ENCODE measurements around the gene PRR14L.
"Not testable (repeated sequence)": the region's sequence is repeated elsewhere in the genome, so short reads cannot be mapped to it uniquely, and the experiment has no call there.

PRR14L gene

DNA sequence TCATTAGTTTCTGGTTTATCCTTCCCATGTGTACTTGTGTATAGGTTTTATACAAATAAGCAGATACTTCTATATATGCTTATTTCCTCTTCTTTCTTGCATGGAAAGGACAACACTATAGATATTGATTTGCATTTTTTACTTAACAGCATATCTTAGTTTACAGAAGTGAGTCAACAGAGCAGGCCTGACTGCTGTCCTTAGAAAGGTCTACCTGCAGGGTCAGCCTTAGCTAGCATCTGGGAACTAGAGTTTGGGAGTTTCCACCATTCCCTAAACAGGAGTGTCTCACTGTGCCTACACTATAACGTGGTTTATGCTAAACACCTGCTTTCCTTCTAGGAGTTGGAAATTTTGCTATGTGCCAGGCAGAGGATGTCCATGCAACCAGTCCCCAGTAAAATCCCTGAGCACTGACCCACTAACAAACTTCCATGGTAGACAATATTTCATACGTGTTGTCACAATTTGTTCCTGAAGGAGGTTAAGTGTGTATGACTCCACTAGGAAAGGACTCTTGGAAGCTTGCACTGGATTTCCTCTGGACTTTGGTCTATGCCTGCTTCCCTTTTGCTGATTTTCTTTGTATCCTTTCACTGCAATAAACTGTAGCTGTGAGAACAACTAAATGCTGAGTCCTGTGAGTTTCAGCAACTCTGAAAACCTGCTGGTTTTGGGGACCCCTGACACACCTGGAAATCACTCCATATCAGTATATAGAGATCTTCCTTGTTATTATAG, 17.7 kb downstream of the PRR14L start:
- no peak for DNase-seq (ENCODE audit: low spot score in 2 of 2)
- Histone ChIP-seq H3K4me3 (no peak overlapping the region), H3K4me1 (no peaks in the 10 kb centered on the region), H3K27me3 (ENCODE audit: low read depth) (no peaks in the 10 kb centered on the region), H3K9me3 (no peaks in the 10 kb centered on the region), H3K36me3 (replicated peaks) (peaks cover 13% of the 10 kb centered on the region)
- in situ Hi-C loops (cut with MboI; ENCODE audit: low sequenced_read_pairs): no loop called here

DNA sequence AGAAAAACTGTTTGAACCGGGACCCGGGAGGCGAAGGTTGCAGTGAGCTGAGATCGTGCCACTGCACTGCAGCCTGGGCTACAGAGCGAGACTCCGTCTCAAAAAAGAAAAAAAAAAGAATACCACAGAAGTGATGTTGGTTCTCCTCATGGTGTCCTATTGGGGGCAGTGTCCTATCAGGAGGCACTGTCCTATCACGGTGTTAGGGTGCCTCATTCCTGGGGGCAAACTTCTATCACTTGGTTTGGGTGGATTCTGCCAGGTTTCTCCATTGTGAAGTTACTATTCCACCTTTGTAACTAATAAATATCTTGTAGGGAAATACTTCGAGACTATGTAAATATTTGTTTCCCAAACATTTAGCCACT, 19.6 kb downstream of the PRR14L start:
- no peaks in the 10 kb centered on the region for H3K9me3 ChIP-seq

DNA sequence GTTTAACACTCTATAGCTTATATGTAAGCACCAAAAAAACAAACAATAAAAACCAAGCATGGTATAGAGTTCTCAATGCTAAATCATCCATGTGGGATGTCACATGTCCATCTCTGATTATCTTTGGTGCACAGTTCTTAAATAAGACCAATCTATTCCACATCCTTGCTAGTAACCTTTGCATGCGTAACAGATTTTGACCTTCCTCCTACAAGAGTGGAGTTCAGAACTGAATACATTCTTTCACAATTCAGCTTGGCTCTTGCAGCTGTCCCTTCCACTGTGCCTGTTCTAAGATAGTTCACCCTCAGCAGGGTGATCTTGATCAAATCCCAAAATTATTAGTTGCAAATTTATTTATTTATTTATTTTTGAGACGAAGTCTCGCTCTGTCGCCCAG, 21.1 kb downstream of the PRR14L start:
- H3K9me3 ChIP-seq: no peaks in the 10 kb centered on the region
- peaks cover 18% of the 10 kb centered on the region for H3K36me3 ChIP-seq (replicated peaks)
- in situ Hi-C loops (cut with MboI; ENCODE audit: low sequenced_read_pairs): no loop called here
- DNase-seq (ENCODE audit: low spot score in 2 of 2): no peak
- H3K4me3 ChIP-seq: no peak overlapping the region
- H3K27me3 ChIP-seq (ENCODE audit: low read depth): no peaks in the 10 kb centered on the region
- H3K4me1 ChIP-seq: no peaks in the 10 kb centered on the region

More for the DNA sequence above, 19.6 kb downstream of the PRR14L start:
- Histone ChIP-seq H3K36me3 (replicated peaks) (peaks cover 14% of the 10 kb centered on the region), H3K27me3 (ENCODE audit: low read depth) (no peaks in the 10 kb centered on the region), H3K4me3 (no peak overlapping the region), H3K4me1 (no peaks in the 10 kb centered on the region)
- in situ Hi-C loops (cut with MboI; ENCODE audit: low sequenced_read_pairs): no loop called here
- DNase-seq (ENCODE audit: low spot score in 2 of 2): no peak

DNA sequence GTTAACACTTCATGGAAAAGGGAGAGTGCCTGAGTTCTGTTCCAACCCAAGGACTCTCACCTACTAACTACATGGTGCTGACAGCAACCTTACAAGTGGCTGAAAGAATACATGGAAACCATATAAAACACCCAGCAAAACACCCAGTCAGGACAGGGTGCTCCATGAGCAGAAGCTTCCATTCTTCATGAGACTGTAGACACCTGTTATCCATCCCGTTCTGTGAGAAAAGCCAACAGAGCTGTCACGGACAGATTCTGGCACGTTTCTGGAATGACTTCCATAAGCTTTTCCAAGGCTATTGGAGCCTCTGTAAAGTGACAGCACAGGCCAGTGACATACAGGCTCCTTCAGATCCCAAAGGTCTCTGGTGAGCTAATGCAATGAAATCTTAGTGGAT, 23.2 kb downstream of the PRR14L start:
- Histone ChIP-seq H3K36me3 (replicated peaks) (peaks cover 20% of the 10 kb centered on the region; the same call in 1 of the 2 replicates), H3K4me1 (no peaks in the 10 kb centered on the region), H3K9me3 (no peaks in the 10 kb centered on the region), H3K4me3 (no peak overlapping the region), H3K27me3 (ENCODE audit: low read depth) (no peaks in the 10 kb centered on the region)
- in situ Hi-C loops (cut with MboI; ENCODE audit: low sequenced_read_pairs): no loop called here
- DNase-seq (ENCODE audit: low spot score in 2 of 2): no peak

DNA sequence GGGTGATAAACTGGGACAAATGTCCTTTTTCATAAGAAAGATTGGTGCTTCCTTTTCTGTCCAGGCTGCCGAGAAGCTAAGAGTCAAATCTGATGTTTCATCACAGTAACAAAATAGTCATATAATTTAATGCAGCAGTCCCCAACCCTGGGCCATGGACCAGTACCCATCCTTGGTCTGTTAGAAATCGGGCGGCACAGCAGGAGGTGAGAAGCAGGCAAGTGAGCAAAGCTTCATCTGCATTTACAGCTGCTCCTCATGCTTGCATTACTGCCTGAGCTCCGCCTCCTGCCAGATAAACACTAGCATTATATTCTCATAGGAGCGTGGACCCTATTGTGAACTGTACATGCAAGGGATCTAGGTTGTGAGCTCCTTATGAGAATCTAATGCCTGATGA, 26.2 kb downstream of the PRR14L start:
- in situ Hi-C loops (cut with MboI; ENCODE audit: low sequenced_read_pairs): no loop called here
- Histone ChIP-seq H3K27me3 (ENCODE audit: low read depth) (no peaks in the 10 kb centered on the region), H3K9me3 (no peaks in the 10 kb centered on the region), H3K4me1 (no peaks in the 10 kb centered on the region), H3K36me3 (replicated peaks) (peaks cover 30% of the 10 kb centered on the region), H3K4me3 (no peak overlapping the region)
- no peak for DNase-seq (ENCODE audit: low spot score in 2 of 2)

DNA sequence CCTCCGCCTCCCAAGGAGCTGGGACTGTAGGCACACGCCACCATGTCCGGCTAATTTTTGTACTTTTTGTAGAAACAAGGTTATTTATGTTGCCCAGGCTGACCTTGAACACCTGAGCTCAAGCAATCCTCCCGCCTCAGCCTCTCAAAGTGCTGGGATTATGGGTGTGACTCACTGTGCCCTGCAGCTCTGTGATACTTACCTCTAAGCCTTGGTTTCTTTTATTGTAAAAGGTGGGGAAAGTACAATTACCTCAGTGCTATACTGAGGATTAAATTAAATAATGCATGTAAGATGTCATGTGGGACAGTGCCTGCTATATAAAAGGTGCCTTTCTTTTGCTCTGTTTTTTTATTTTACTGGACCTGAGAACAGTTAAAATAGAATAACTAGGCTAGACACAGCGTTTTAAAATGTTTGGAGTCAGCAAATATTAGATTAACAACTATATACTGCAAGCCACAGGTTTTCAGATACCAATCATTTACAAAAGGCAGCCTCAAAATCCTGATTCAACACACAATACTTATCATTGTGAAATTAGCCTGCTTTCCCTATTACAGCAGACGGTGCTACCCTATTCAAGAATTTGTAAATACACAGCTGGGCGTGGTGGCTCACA, 30.0 kb downstream of the PRR14L start:
- in situ Hi-C loops (cut with MboI; ENCODE audit: low sequenced_read_pairs): no loop called here
- no peak overlapping the region for H3K4me3 ChIP-seq
- no peaks in the 10 kb centered on the region for H3K4me1 ChIP-seq
- no peaks in the 10 kb centered on the region for H3K9me3 ChIP-seq
- no peak for DNase-seq (ENCODE audit: low spot score in 2 of 2)
- H3K36me3 ChIP-seq (replicated peaks): peaks cover 47% of the 10 kb centered on the region
- H3K27me3 ChIP-seq (ENCODE audit: low read depth): no peaks in the 10 kb centered on the region

DNA sequence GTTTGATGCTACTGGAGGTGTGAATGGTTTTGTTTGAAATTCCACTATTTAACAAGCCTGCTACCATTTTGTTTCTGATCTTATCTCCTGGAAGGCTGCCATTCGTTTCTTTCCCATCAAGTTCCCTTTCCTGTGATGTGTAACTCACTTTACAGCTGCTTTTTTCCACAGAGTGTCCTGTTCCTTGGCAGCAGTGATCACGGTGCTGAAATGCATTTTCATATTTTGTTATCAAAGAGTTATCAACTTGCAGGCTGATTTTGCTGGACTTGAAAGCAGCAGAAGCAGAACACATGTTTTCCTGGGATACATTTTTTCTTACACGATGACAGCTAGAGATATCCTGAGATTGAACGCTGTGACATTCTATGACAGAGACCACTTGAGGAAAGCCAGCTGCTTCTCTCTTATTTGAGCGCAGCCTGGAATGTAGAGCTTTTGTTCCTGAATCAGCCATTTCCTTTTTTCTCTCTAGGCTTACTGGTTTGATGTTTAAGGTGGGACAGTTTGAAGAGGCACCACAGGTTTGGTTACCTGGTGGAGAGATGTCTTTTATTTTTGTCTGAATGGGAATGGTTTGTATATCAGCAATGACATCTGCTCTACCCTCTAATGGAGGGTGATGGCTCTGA, 34.7 kb downstream of the PRR14L start:
- Histone ChIP-seq H3K4me1 (no peaks in the 10 kb centered on the region), H3K36me3 (replicated peaks) (peaks cover 60% of the 10 kb centered on the region), H3K4me3 (no peak overlapping the region), H3K27me3 (ENCODE audit: low read depth) (no peaks in the 10 kb centered on the region), H3K9me3 (no peaks in the 10 kb centered on the region)
- in situ Hi-C loops (cut with MboI; ENCODE audit: low sequenced_read_pairs): no loop called here
- DNase-seq (ENCODE audit: low spot score in 2 of 2): no peak

DNA sequence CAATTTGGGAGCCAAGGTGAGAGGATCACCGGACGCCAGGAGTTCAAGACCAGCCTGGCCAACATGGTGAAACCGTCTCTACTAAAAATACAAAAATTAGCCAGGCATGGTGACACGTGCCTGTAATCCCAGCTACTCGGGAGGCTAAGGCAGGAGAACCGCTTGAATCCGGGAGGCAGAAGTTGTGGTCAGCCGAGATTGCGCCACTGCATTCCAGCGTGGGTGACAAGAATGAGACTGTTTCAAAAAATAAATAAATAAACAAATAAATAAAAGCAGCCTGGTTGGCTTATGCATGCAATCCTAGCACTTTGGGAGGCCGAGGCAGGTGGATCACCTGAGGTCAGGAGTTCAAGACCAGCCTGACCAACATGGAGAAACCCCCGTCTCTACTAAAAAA, 38.7 kb downstream of the PRR14L start:
- peaks cover 57% of the 10 kb centered on the region for H3K36me3 ChIP-seq (replicated peaks)
- H3K9me3 ChIP-seq; in situ Hi-C loops (cut with MboI; ENCODE audit: low sequenced_read_pairs); H3K4me1 ChIP-seq; DNase-seq (ENCODE audit: low spot score in 2 of 2); H3K4me3 ChIP-seq; H3K27me3 ChIP-seq (ENCODE audit: low read depth): not testable (repeated sequence)

DNA sequence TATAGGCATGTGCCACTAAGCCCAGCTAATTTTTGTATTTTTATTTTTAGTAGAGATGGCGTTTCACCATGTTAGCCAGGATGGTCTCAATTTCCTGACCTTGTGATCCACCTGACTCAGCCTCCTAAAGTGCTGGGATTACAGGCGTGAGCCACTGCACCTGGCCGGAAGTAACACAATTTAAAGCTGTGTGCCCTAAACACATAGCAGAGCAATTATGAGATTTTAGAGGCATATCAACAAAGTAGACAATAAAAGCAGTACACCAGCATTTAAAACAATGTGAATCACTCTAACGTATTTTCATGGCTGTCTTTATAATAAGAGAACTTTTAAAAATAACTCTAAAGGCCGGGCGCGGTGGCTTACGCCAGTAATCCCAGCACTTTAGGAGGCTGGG, 42.4 kb downstream of the PRR14L start:
- Histone ChIP-seq H3K9me3 (no peaks in the 10 kb centered on the region), H3K27me3 (ENCODE audit: low read depth) (no peaks in the 10 kb centered on the region), H3K36me3 (replicated peaks) (peaks cover 50% of the 10 kb centered on the region), H3K4me1 (no peaks in the 10 kb centered on the region), H3K4me3 (no peak overlapping the region)
- in situ Hi-C loops (cut with MboI; ENCODE audit: low sequenced_read_pairs): no loop called here
- no peak for DNase-seq (ENCODE audit: low spot score in 2 of 2)

DNA sequence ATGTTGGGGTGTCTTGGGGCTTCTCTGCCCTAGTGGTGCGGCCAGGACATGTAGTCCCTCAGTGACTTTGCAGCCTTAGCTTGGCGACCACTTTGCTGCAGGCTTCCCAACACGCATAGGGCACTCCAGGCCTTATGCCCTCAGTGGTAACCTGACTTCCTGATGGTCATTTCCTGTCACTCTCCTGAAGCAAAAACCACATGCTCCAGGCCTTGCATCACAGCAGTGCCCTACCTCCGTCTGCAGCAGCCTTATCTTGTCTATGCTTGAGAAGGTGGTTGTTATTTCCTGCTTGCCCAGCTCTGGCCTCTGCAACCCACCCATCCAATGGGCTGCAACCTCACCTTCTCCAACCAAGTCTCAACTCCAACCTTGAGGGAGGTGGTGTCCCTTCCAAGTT, 54.5 kb downstream of the PRR14L start:
- Histone ChIP-seq H3K27me3 (ENCODE audit: low read depth) (no peaks in the 10 kb centered on the region), H3K9me3 (no peaks in the 10 kb centered on the region), H3K36me3 (replicated peaks) (peaks cover 43% of the 10 kb centered on the region), H3K4me1 (no peaks in the 10 kb centered on the region), H3K4me3 (no peak overlapping the region)
- in situ Hi-C loops (cut with MboI; ENCODE audit: low sequenced_read_pairs): no loop called here
- no peak for DNase-seq (ENCODE audit: low spot score in 2 of 2)

DNA sequence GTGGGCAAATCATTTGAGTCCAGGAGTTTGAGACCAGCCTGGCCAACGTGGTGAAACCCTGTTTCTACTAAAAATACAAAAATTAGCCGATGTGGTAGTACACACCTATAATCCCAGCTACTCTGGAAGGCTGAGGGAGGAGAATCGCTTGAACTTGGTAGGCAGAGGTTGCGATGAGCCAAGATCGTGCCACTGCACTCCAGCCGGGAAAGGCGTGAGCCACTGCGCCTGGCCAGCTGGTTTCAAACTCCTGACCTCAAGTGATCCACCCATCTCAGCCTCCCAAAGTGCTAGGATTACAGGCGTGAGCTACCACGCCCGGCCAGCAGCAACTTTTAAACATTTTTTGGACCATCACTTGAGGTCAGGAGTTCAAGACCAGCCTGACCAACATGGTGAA, 55.9 kb downstream of the PRR14L start:
- H3K4me3 ChIP-seq; DNase-seq (ENCODE audit: low spot score in 2 of 2); H3K9me3 ChIP-seq; in situ Hi-C loops (cut with MboI; ENCODE audit: low sequenced_read_pairs); H3K27me3 ChIP-seq (ENCODE audit: low read depth); H3K4me1 ChIP-seq: not testable (repeated sequence)
- peaks cover 38% of the 10 kb centered on the region for H3K36me3 ChIP-seq (replicated peaks)

DNA sequence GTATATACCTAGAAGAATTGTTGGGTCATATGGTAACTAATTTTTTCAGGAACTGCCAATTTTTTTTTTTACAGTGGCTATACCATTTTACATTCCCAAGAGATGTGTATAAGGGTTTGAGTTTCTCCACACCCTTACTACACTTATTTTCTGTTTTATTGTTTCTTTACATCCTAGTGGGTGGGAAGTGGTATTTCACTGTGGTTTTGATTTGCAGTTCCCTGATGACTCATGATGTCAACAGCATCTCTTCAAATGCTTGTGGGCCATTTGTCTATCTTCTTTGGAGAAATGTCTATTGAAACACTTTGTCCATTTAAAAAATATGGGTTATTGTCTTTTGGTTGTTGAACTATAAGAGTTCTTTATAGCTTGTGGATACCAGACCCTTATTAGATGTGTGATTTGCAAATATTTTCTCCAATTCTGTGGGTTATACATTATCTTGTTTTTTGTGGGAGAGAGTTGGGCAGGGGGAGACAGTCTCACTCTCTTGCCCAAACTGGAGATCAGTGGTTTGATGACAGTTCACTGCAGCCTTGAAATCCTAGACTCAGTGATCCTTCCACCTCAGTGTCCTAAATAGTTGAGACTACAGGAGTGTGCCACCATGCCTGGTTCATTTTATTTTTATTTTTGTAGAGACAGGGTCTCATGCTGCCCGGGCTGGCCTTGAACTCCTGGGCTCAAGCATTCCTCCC, 57.6 kb downstream of the PRR14L start:
- peaks cover 41% of the 10 kb centered on the region for H3K36me3 ChIP-seq (replicated peaks)
- DNase-seq (ENCODE audit: low spot score in 2 of 2): no peak

DNA sequence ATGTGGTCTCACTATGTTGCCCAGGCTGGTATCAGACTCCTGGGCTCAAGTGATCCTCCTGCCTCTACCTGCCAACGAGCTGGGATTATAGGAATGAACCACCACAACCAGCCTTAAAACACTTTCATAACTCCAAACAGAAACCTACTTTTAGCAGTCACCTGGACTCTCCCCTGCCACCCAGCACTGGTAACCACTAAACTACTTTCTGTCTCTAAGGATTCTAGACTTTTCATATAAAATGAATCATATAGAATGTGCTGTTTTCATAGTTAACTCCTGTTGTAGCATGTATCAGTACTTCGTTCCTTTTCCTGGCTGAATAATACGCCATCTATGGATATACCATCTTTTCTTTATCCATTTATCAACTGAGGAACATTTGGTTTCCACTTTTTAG, 58.5 kb downstream of the PRR14L start:
- DNase-seq (ENCODE audit: low spot score in 2 of 2): no peak
- Histone ChIP-seq H3K36me3 (replicated peaks) (peaks cover 36% of the 10 kb centered on the region), H3K4me3 (no peak overlapping the region), H3K4me1 (no peaks in the 10 kb centered on the region), H3K27me3 (ENCODE audit: low read depth) (no peaks in the 10 kb centered on the region), H3K9me3 (no peaks in the 10 kb centered on the region)
- in situ Hi-C loops (cut with MboI; ENCODE audit: low sequenced_read_pairs): no loop called here

More for the DNA sequence above, 57.6 kb downstream of the PRR14L start:
- Histone ChIP-seq H3K27me3 (ENCODE audit: low read depth) (no peaks in the 10 kb centered on the region), H3K4me3 (no peak overlapping the region), H3K9me3 (no peaks in the 10 kb centered on the region), H3K4me1 (no peaks in the 10 kb centered on the region)
- in situ Hi-C loops (cut with MboI; ENCODE audit: low sequenced_read_pairs): no loop called here
